Spleen (tissue), 11 donors: ENCODE results near the gene SPATS2. TPM values are rescaled to one million over a fixed set of nuclear protein-coding genes. Genes with fewer than 3 reads are reported as not detected.

ENCODE experiments used
- DNase-seq: peaks from one replicate; pipeline ENCODE4 v3.0.0-alpha.2; 2020
- H3K27ac ChIP-seq, 8 donors: fragments of 200-600 bp; sonication (generic) in 7 of 8; 1 replicate in 4 of 8; 2 replicates in 4 of 8; pipeline versions ENCODE4 v1.5.0 to v1.8.0; 2016 to 2021; ENCODE audit warnings: inconsistent platforms in 4 of 8, mild to moderate bottlenecking in 4 of 8, moderate library complexity in 1 of 8
- H3K27me3 ChIP-seq, 7 donors: fragments of 200-600 bp; sonication (generic) in 6 of 7; replicated peaks in 1 of 7; 1 replicate in 4 of 7; 2 replicates in 3 of 7; pipeline versions ENCODE4 v1.5.0 to v1.8.0; 2016 to 2021; ENCODE audit warnings: inconsistent platforms in 3 of 7, mild to moderate bottlenecking in 1 of 7
- H3K36me3 ChIP-seq, 6 donors: fragments of 200-600 bp; sonication (generic) in 5 of 6; 1 replicate in 4 of 6; 2 replicates in 2 of 6; pipeline versions ENCODE4 v1.5.0 to v1.8.0; 2016 to 2021; ENCODE audit warnings: inconsistent platforms in 2 of 6
- H3K4me1 ChIP-seq, 6 donors: fragments of 200-600 bp; sonication (generic) in 5 of 6; 1 replicate in 3 of 6; 2 replicates in 3 of 6; pipeline versions ENCODE4 v1.5.0 to v1.8.0; 2016 to 2021; ENCODE audit warnings: inconsistent platforms in 3 of 6
- H3K4me3 ChIP-seq, 8 donors: fragments of 200-600 bp; sonication (generic) in 7 of 8; 1 replicate in 4 of 8; 2 replicates in 4 of 8; pipeline versions ENCODE4 v1.5.0 to v1.8.0; 2016 to 2021; ENCODE audit warnings: inconsistent platforms in 4 of 8, mild to moderate bottlenecking in 4 of 8, moderate library complexity in 2 of 8
- H3K9me3 ChIP-seq, 8 donors: fragments of 200-600 bp; sonication (generic) in 7 of 8; 1 replicate in 4 of 8; 2 replicates in 4 of 8; pipeline versions ENCODE4 v1.5.0 to v1.8.0; 2016 to 2021; ENCODE audit warnings: inconsistent platforms in 4 of 8
- CTCF ChIP-seq, 11 experiments: fragments of 200-600 bp in 7 of 11; fragments of 450-650 bp in 4 of 11; sonication (generic) in 4 of 11; IDR thresholded peaks in 8 of 11; conservative IDR thresholded peaks in 3 of 11; 1 replicate in 7 of 11; 2 replicates in 4 of 11; pipeline versions ENCODE4 v1.4.0 to v1.8.0; 2016 to 2021; ENCODE audit warnings: antibody characterized with exemption in 11 of 11, inconsistent platforms in 4 of 11, mild to moderate bottlenecking in 1 of 11
- POLR2A ChIP-seq, 3 donors: fragments of 450-650 bp; IDR thresholded peaks; one replicate each; pipeline ENCODE4 v1.5.1; 2017; ENCODE audit warnings: antibody characterized with exemption in 3 of 3, mild to moderate bottlenecking in 1 of 3
- POLR2AphosphoS5 ChIP-seq, 3 donors: sonication (generic); formaldehyde crosslinking; IDR thresholded peaks; one replicate each; pipeline ENCODE4 v1.5.1; 2017; ENCODE audit warnings: antibody characterized with exemption in 3 of 3
- WGBS, 5 donors: extraction: QIAGEN DNeasy Blood & Tissue Kit in 3 of 5; methylation state at CpG; one replicate each; pipeline versions ENCODE4 v1.1.5 to v1.1.7; 2013 to 2018; 5-methylcytosine and 5-hydroxymethylcytosine counted together
- intact Hi-C: fragments of 100-400 bp; cut with DNase I; formaldehyde crosslinking; loops from one replicate; pipeline ENCODE4 v1.15.0; 2023; ENCODE audit warnings: low total_unique reads
- polyA plus RNA-seq, 3 donors: library from polyadenylated mRNA; stranded (reverse); fragments of 200-250 nt; gene quantifications; one replicate each; pipeline ENCODE4 v1.2.1, GENCODE V29; 2013
- total RNA-seq, 7 donors: library from RNA; depleted of rRNA in 3 of 7; stranded (reverse); fragments of >200 nt in 3 of 7; fragmentation: NEBNext Ultra II Directional in 4 of 7; extraction: Animal tissue kit (Norgen Biotek cat#: 25700) in 4 of 7; gene quantifications; one replicate each; pipeline versions ENCODE4 v1.1.0 to v1.2.1, GENCODE V29; 2016 to 2021
- donor health status: healthy with polysubstance abuse.
- donor health status: DM: no; HTN: no; CAD: no; lungs with moderate emphysema.
- donor health status: DM: no; HTN: no; CAD: no.
- donor health status: Bipolar disorder and iron deficiency.
- donor health status: healthy.
- donor health status: DM: no; HTN: no; CAD: no.
- donor health status: DM: yes; HTN: yes; CAD: no.

Gene SPATS2
- total and polyA plus RNA-seq, 10 donors, result 7.1 to 27.0 (median 19.0) TPM

GRCh38 chr12:49413010-49413409 is 45.7 kb downstream of the SPATS2 start:
- Histone ChIP-seq H3K4me3 (no peak overlapping the region), H3K9me3 (no peaks in the 10 kb centered on the region), H3K27me3 (no peaks in the 10 kb centered on the region), H3K4me1 (no peaks in the 10 kb centered on the region), H3K27ac (no peak overlapping the region), H3K36me3 (no peaks in the 10 kb centered on the region)
- DNase-seq, result no peak
- no peak for TF ChIP-seq POLR2AphosphoS5 (IDR thresholded peaks at IDR 0.05)
- intact Hi-C loops, result no loop called here
- WGBS, 5 donors, result 85 to 91% (median 86%) methylated on average over 6 of the region's 6 CpGs

- DNase-seq, result no peak
- no peak for TF ChIP-seq POLR2AphosphoS5 (IDR thresholded peaks at IDR 0.05)
- TF ChIP-seq CTCF (IDR thresholded peaks at IDR 0.05 in 8 of 11, conservative IDR thresholded peaks at IDR 0.05 in 3 of 11), result no peak
- no peak for TF ChIP-seq POLR2A (IDR thresholded peaks at IDR 0.05)
- Histone ChIP-seq H3K4me1 (no peaks in the 10 kb centered on the region), H3K4me3 (no peak overlapping the region), H3K27ac (no peak overlapping the region), H3K27me3 (no peaks in the 10 kb centered on the region), H3K36me3 (no peaks in the 10 kb centered on the region), H3K9me3 (no peaks in the 10 kb centered on the region)
- intact Hi-C loops, result no loop called here
Measured at GRCh38 chr12:49413796-49414195, 46.5 kb downstream of the SPATS2 start.

- 84 to 92% (median 89%) methylated on average over 2 of the region's 2 CpGs for WGBS, 5 donors
- Histone ChIP-seq H3K27me3 (no peaks in the 10 kb centered on the region), H3K4me1 (no peaks in the 10 kb centered on the region), H3K36me3 (no peaks in the 10 kb centered on the region), H3K9me3 (no peaks in the 10 kb centered on the region), H3K4me3 (no peak overlapping the region), H3K27ac (no peak overlapping the region)
- TF ChIP-seq POLR2AphosphoS5 (IDR thresholded peaks at IDR 0.05), result no peak
- TF ChIP-seq CTCF (IDR thresholded peaks at IDR 0.05 in 8 of 11, conservative IDR thresholded peaks at IDR 0.05 in 3 of 11), result no peak
- TF ChIP-seq POLR2A (IDR thresholded peaks at IDR 0.05), result no peak
- intact Hi-C loops, result no loop called here
- no peak for DNase-seq
Measured at GRCh38 chr12:49414364-49414763, 47.1 kb downstream of the SPATS2 start.

GRCh38 chr12:49415521-49415970 is 48.3 kb downstream of the SPATS2 start:
- intact Hi-C loops, result no loop called here
- Histone ChIP-seq H3K36me3 (no peaks in the 10 kb centered on the region), H3K27me3 (no peaks in the 10 kb centered on the region), H3K4me1 (no peaks in the 10 kb centered on the region), H3K27ac (no peak overlapping the region), H3K4me3 (no peak overlapping the region), H3K9me3 (no peaks in the 10 kb centered on the region)
- TF ChIP-seq POLR2AphosphoS5 (IDR thresholded peaks at IDR 0.05) (no peak), POLR2A (IDR thresholded peaks at IDR 0.05) (no peak), CTCF (IDR thresholded peaks at IDR 0.05 in 8 of 11, conservative IDR thresholded peaks at IDR 0.05 in 3 of 11) (no peak)
- WGBS, 5 donors, result 89 to 98% (median 93%) methylated on average over 3 of the region's 3 CpGs
- no peak for DNase-seq

- TF ChIP-seq CTCF (IDR thresholded peaks at IDR 0.05 in 8 of 11, conservative IDR thresholded peaks at IDR 0.05 in 3 of 11) (no peak), POLR2AphosphoS5 (IDR thresholded peaks at IDR 0.05) (no peak), POLR2A (IDR thresholded peaks at IDR 0.05) (no peak)
- intact Hi-C loops, result no loop called here
- Histone ChIP-seq H3K36me3 (no peaks in the 10 kb centered on the region), H3K27me3 (no peaks in the 10 kb centered on the region), H3K4me3 (no peak overlapping the region), H3K27ac (no peak overlapping the region), H3K4me1 (no peaks in the 10 kb centered on the region), H3K9me3 (no peaks in the 10 kb centered on the region)
- 66 to 75% (median 69%) methylated on average over 2 of the region's 2 CpGs for WGBS, 5 donors
- no peak for DNase-seq
Measured at GRCh38 chr12:49416892-49417291, 49.6 kb downstream of the SPATS2 start.
